DMS153 treated with DMSO at 0.1 percent for 48 hours (cell line): ENCODE data around the gene CACNA2D3.
A peak's percentile ranks its signal among the peaks of the same experiment; 100 is the strongest.

Experiments
- DNase-seq: peaks from one replicate; lab custom pipeline; 2025; ENCODE audit not compliant: unreplicated experiment; lab: John Stamatoyannopoulos, UW

Gene CACNA2D3

DNA sequence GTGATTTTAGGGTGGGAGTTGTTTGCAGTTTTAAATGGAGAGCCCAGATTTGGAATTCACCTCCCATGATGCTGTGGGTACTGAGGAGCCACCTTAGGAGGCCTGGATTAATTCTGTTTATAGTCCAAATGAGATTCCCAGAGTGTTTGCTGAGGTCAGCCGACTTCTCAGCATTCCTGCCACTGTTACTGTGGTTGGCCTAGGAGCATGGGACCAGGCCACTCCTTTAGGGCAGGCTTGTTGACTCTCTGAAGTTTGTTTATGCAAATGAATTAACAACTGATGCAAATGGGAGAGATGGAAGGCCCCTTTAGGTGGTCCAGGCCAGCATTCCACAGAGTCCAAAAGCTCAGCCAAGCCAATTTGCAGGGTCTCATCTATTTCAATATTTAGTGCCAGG, 46.1 kb downstream of the CACNA2D3 start:
- DNase-seq: no peak

DNA sequence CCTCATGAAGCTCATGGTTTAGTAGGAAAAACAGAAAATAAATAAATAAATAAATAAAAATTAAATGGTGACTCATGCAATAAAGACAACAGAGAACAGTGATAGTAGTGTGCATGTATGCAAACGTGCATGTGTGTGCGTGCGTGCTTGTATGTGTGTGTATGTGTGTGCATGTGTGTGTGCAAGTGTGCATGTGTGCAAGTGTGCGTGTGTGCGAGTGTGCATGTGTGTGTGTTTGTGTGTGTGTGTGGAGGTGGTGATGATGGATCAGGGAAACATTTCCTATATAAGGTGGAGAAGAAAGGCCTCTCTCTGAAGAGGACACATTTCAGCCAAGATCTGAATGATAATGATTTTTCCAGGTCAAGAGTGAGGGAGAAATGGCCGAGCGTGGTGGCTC, 47.2 kb downstream of the CACNA2D3 start:
- no peak for DNase-seq

DNA sequence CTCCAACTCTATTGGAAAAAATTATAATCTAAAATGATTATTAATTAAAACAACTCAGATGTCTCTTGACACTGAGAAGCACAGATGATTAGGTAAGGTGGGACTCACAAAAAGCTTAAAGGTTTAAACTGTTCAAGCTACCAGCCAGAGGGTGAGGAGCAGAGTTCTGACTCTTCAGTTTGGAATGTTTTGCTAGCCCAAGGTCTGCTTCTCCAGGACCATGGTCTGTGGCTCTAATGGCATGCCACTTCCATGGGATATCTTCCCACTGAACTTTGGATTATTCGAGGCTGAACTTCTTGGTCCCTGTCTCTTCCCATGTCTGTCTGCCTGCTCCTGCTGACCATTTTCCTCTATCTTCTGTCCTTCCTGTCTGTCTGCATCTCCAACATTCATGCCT, 49.2 kb downstream of the CACNA2D3 start:
- DNase-seq: no peak

DNA sequence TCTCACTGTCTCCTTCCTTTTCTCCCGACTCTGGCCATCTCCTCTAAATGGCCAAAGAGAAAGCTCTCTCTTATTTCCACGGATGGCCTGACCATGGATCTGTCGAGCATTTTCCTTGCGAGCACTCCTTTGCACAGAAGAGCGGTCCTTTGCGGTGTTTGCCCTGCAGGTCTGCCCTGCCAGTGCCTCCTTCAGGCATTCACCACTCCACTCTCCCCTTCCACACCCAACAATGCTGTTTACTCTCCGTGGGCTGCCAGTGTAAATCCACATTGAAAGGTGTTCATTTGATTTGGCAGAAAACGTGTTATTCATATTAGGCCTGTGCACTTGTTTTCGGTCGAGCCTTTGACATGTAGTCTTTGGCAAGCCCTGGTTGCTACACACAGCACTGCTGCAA, 49.6 kb downstream of the CACNA2D3 start:
- no peak for DNase-seq

DNA sequence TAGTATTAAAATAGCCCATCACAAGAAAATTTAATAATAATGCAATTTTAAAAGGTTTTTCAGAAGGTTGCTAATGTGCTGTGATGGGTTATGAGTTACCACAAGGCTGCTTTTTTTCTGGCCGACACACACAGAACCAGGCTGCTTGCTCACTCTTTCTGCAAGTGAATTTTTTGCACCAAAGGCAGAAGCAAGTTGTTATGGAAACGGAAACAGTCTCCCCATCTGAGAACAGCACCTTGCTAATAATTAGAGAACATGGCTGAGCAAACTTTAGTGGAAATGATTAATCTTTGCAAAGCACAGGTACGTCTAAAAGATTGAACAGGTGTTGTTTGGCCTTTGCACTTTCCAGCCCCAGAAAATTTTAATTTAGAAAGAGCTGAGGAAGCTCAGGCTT, 51.0 kb downstream of the CACNA2D3 start:
- DNase-seq: no peak

DNA sequence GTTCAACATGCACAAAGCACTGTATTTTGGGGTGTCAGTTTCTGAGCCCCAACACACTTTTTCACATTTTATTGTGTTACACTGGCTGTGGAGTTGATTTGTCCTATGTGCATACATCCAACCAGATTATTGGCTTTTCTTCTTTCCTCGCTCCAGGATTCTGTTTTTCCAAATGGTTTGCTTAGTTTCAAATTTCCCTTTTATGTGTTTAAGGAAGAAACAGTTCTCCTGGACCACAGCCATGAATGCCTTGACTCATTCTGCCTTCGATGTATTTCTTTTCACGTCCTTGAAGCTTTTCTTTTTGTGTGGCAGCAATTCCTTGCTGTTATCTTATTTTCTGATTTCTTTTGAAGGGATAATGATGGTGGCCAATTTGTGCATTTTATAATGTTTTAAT, 53.8 kb downstream of the CACNA2D3 start:
- DNase-seq: no peak

DNA sequence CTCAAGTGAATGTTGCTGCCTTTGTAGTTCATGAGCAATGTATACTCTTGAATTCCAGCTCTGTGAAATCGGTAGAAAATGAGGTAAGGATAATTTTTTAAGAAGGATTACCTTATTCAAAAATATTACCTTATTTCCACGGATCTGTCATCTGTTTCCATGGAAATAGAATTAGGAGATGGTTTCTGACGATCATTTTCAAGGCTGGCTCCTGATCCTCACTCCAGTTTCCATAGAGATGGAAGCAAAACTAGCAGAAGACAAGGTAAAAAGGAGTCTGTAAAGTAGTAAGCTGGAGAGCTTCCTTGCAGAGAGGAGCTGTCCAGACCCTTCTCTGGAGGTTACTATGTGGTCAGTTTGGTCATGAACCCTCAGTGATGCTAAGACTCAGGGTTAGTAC, 55.5 kb downstream of the CACNA2D3 start:
- no peak for DNase-seq

DNA sequence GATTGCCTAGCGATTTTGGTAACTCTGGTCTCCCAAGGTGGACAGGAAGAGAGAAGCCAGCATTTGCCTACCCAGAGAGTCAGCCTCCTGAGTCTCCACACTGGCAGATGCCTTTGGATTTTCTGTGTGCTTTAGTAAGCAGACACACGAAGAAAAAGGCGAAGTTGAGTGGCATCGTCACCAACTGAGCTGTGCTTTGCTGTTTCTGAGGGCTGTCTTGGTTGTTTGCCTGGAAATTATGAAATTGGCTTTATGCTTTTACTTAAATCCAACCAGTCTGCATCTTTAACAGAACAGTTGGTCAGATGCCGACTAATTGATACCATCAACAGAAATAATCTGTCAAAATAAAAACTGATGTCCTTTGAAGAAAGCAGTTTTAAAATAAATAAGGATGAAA, 56.0 kb downstream of the CACNA2D3 start:
- no peak for DNase-seq

DNA sequence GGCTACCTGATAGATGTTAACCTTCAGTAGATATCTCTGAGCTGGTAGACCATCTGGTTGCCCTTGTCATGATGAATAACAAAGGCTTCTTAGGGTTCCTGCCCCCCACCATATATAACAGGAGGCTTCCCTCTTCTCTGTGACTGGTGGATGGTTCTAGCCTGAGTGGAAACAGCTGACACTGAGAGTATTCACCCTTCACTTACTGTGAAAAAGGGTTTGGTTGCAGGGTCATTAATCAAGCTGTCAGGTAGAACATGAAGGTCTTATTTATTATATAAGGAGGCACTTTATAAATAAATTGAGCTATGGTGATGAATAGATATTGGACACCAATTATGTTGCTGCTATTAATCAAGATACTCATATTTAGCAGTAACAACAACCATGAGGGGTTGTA, 58.6 kb downstream of the CACNA2D3 start:
- no peak for DNase-seq

DNA sequence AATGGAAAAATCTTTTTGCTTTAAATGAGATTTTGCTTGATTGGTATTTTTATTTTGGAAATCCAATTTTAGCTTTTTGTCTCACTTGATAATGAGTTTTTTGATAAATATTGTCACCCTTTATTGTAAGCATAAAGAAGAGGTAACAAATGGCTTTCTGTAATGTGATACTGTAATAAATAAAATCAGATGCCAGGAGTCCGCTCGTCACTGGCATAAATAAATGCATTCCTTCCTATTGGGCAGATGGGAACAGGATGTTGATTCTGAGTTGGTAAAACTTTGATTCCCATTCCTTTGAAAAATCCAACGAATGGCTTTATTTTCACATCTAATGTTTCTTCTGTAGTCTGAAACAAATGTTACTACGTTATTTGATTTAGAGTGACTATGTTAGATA, 59.9 kb downstream of the CACNA2D3 start:
- DNase-seq: no peak

DNA sequence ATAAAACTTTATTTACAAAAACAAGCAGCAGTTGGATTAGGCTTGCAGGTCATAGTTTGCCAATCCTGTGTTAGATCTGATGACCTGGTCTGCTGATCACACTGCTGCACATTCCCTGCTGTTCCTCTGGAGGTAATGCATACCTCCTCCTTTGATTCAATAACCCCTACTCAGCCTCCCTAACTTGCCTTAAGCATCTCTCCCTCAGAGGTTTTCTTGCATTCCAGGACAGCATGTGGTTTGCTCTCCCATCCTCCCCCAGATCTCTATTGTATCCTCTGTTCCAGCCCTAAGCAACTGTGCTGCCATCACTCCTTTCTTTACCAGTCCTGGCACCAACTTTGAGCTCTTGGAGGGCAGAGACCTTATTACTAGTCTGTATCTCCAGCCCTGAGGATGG, 63.4 kb downstream of the CACNA2D3 start:
- DNase-seq: no peak

DNA sequence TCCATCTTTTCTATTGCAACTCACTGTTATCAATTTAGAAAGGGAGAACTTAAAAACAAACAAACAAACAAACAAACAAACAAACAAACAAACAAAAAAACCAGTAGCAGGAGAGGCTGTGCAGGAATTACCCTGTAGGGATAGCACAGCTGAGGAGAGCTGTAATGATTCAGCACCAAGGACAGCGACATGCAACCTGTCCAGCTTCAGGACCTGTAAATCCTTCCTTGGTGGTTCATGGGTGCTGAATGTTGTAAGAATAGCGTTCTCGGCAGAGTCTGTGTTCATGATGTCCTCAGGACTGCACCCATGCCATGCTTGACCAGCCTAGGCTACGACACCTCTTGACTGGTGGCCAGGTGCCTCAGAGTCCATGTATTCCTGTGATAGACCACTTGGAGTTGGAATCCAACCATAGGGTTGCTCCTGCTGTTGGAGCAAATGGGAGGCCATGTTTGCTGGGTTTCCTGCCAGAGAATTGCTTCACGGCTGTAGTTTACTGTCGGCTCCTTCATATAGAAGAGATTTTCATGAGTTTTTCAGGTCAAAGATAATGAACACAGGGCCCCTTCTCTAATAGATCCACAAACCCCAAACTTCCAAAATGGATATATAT, 65.9 kb downstream of the CACNA2D3 start:
- no peak for DNase-seq

DNA sequence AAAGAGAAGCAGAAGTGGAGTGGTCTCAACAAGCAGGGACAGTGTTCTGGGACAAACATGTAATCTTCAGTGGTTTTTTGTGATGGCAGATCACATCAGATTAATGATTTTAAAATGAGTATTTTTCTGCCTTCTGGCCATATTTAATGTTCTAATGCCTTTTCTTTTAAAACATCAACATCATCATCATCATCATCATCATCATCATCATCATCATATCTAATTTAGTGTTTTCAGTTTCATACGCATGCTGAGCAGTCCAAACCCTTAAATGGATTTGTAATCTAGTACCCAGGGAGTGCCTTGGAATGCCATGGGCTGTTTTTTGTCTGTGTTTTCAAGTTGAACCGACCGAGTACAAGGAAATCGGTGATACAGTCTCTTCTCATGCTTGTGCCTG, 68.9 kb downstream of the CACNA2D3 start:
- DNase-seq: no peak

DNA sequence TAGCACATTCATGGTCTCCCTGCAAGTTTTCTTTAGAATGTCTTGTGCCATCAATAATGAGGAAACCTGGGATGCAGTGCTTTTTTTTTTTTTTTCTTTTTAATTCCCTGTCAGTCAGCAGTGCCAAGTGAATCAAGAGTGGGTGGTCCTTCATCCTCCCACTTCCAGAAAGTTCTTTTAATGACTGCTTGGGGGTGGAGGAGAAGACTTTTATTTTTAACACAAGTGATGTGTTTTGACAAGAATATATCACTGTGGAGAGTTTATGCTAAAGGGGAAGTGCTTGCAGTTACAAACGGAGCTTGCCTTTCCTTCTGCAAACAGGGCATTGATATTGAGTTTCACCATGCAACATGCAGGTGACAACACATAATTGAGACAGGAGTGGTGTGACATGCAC, 69.7 kb downstream of the CACNA2D3 start:
- peak; percentile 2 for DNase-seq

DNA sequence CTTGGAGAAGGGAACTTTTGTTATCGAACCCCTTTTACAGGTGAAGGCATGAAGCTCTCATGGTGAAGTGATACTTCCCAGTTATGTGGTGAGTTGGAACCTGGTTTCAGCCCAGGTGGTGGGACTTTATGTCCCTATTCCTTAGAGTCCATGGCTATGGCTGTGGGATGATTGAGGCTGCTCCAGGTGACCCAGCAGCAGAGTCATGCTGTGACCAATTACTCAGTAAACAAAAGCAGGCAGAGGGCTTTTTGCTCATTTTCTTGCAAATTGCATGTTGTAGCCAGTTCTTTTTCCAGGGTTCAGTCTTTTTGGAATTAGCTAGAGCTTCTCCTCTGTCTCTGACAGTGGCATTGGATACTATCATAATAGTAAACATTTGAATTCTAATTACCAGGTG, 70.7 kb downstream of the CACNA2D3 start:
- DNase-seq: no peak

DNA sequence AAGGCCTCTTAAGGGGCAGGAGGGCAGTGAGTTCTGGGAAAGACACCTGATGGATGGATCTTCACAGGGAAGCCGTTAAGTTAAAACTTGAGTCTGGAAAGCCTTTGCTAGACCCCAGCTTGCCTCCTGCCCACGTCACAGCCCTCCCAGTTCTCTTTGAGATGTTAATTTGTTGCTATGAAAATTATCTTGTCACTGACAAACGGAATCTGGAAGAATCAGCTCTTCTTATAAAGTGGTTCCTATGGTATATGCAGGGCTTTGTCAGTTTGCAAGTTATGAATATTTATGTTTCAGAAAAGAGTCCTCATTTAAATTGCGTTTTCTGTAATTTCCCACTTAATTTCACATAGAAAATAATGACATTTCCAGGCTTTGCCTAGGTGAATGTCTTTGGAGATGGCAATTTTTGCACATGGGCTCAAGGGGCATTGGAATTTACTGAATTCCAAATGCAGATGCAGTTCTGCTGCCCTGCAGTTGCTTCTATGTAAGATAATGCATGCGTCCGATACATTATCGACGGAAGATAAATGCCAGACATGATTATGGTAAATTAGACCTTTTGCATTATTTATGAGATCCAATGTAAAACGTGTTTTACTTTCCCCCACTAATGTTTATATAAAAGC, 74.1 kb downstream of the CACNA2D3 start:
- DNase-seq: no peak

DNA sequence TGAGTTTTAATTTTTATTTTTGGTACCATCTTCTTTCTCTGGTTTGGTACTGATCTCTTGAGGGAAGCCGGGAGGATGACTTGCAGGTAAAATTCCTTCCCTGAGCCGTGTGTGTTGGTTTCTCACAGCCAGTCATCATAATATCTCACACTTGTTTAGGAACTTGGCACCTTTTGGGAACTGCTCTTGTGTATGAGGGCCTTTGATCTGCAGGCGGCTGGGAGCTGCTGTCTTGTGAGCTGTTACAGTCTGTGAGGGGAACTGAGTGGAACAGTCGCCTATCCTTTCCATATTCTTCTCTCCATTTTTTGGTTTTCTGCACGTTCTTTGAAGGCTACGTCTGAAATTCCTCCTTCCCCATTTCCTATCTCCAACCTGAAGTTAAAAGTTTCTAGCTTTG, 75.2 kb downstream of the CACNA2D3 start:
- DNase-seq: no peak

DNA sequence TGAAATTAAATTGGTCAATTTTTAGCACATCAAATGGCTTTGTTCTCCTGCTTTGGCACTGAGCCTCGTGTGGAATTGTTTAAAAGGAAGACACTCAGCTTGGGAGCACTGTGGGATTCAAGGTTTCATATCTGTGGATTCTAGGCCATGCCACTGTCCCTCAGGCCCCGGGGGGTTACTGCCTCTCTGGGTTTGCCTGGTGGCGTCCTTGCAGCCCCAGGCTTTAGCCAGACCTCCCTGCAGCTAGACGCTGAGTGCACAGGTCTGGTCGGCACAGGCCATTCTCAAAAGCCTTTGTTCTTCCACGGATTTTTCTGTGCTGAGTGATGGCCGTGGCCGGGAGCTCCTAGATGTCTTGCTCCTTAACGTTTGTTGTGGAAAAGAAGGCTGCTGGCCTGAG, 76.2 kb downstream of the CACNA2D3 start:
- DNase-seq: no peak

DNA sequence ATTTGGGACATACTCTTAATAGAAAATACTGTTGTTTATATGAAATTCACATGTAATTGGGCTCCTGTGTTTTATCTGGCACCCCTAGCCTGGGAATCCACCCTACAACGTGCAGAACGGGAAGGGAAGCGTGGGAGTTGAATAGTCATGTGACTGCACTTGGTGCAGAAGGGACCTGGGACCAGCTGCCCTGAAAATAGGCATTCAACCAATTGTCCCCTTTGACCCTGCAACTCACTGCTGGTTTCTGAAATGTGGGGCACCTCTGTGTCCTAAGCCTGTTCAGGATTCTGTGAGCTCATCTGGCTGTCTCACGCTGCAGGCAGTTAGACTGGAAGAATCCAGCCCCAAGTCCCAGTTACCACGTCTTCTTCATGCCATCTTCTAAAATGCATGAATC, 79.7 kb downstream of the CACNA2D3 start:
- DNase-seq: no peak

DNA sequence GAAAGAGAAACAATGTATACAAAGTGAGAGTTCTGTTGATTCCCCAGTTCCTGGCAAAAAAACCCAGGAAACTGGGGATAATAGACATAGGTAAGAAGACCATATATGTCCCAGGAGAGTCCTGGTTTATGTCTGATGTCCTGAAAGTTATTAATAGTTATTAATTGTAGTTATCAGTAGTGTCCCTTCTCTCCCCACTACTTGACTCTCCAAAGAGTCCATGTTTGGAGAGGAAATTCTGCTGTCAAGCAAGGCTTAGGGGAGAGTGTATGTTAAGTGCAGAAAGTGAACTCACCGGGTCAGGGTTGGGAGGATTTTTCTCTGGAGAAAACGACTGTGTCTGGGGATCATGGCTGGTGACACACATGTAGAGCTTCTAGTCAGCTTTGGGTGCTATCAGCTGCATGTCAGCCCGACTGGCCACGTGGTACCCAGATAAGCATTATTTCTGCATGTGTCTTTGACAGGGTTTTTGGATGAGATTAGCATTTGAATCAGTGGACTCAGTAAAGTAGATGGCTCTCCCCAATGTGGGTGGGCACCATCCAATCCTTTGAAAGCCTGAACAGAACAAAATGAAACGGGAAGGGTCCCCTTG, 80.4 kb downstream of the CACNA2D3 start:
- no peak for DNase-seq

DNA sequence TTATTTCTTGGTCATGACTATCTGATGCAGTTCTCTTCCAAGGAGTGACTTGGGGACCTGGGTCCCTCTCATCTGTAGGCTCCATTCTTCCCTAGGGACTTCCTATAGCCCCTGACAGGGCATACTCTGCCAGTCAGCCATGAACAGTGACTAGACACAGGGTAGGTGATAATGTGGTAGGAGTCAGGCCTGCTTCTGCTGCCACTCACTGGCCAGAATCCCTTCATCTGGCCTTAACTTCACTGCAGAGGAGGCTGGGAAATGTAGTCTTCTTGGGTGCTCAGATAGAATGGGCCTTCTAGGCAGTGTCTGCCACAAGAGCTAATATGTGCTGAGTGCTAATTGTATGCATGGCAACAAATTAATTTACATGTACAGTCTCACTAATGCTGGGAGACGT, 84.5 kb downstream of the CACNA2D3 start:
- DNase-seq: no peak

DNA sequence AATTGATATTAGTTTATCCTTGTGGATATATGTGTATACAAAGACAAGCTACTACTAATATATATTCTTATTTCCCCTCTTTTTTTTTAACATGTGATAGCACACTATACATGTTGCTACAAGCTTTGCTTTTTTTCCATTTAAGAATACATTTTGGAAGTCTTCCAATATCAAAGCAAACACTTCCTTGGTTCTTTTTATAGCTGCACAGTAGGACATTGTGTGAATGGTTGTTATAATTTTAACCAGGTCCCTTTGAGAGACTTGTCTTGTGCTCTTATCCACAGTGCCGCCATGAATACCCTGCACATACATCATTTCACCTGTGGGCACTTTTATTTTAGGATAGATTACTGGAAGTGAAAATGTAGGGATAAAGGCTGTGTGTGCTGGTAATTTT, 88.7 kb downstream of the CACNA2D3 start:
- DNase-seq: peak; percentile 67

DNA sequence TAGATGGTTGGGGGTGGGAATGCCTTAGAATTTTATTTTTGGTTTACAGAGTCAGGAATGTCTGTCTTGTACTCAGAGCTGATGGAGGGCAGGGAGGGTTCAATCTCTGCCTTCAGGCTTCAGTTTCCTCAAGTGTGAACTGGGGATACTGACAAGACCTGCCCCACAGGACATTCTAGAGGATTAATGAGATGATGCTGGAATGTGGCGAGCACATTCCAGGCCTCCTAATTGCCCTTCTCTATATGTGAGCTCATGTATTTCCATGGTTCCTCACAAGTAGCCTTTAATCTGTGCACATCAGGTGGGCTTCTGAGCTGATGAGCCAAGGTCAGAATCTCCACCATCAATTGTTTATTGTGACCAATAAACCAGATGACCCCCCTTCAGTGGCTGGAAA, 90.4 kb downstream of the CACNA2D3 start:
- DNase-seq: no peak
